ENCODE data around the gene NPBWR2. TPM values are rescaled to one million over a fixed set of nuclear protein-coding genes. Genes with fewer than 3 reads are reported as not detected.

The NPBWR2 gene
- total and polyA plus RNA-seq, 9 of the 15 experiments (the other 6 are each of a cell fraction or from before 2014, with no cell fraction given), result not detected

DNA sequence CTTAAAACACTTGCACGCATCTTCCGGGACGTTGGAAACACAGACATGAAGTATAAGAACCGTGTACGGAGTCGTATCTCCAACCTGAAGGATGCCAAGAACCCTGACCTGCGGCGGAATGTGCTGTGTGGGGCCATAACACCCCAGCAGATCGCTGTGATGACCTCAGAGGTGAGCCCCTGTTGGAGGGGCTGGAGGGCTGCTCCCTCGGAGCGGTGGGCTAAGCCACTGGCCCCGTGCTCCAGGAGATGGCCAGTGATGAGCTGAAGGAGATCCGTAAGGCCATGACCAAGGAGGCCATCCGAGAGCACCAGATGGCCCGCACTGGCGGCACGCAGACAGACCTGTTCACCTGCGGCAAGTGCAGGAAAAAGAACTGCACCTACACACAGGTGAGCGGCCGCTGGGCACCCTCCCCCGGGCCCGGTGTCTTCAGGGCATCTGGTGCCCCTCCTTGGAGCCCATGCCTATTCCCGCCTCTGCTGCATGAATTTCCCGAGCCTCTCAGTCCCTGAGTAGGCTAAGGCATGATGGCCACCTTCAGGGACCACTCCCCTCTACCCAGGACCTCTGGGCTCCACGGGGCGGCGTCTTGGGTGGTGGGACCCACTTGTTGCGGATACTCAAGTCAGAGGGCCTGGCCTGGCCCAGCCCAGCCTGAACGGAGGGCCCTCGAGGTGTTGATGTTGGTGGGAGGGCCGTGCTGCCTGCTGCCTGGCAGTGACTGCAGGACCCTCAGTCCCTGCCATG lies 36.9 kb downstream of the NPBWR2 start:
- Histone ChIP-seq H3K9me3 (replicated peaks; ENCODE audit: control insufficient read depth, insufficient read depth, low read depth, low read length) (no peaks in the 10 kb centered on the region), H3K27ac (ENCODE audit: extremely low read depth, low read depth, low read length) (no peak overlapping the region), H3K27me3 (ENCODE audit: control insufficient read depth in 2 of 2, insufficient read depth in 2 of 2, low read length in 2 of 2) (no peaks in the 10 kb centered on the region), H3K4me2 (ENCODE audit: insufficient read depth, low read length) (no peak overlapping the region), H2AFZ (ENCODE audit: low read depth, low read length) (no peak overlapping the region), H4K20me1 (replicated peaks; ENCODE audit: control insufficient read depth, insufficient read depth, low read length) (no peaks in the 10 kb centered on the region), H3K9me1 (ENCODE audit: control insufficient read depth, insufficient read depth, low read length) (peaks cover 3% of the 10 kb centered on the region), H3K79me2 (ENCODE audit: control insufficient read depth, insufficient read depth, low read length) (no peaks in the 10 kb centered on the region), H3K4me1 (replicated peaks in 1 of 2; ENCODE audit: control insufficient read depth in 2 of 2, insufficient read depth in 2 of 2, low read length in 2 of 2) (peaks cover 13 to 86% of the 10 kb centered on the region in 2 experiments), H3K4me3 (no peak overlapping the region), H3K36me3 (ENCODE audit: control insufficient read depth, insufficient read depth, low read length) (peaks cover 8% of the 10 kb centered on the region; the same call in 1 of the 3 replicates), H3K9ac (ENCODE audit: insufficient read depth in 1 of 2, low read depth in 2 of 2, low read length in 2 of 2) (no peak overlapping the region; a peak in 1 of 4 replicates)
- ATAC-seq (no peak), FAIRE-seq (no peak), DNase-seq (ENCODE audit: extremely low read depth in 1 of 4, low spot score in 3 of 4) (no peak)
- BruUV-seq (replicated peaks), result no TSS peak
- CTCF ChIA-PET (ENCODE audit: low intra/inter-chr PET ratio), result no interaction called here
- in situ Hi-C loops (cut with MboI) (no loop called here), intact Hi-C loops (cut with micrococcal nuclease) (no loop called here)
- peak; percentile 6; the same call in 1 of the 2 replicates for TF ChIP-seq RBFOX2 (IDR thresholded peaks at IDR 0.05; ENCODE audit: low read depth, low read length)
- TF ChIP-seq POLR2G (IDR thresholded peaks at IDR 0.05; ENCODE audit: low read depth, low read length), result peak; percentile 53
- TF ChIP-seq, protein P1, sequence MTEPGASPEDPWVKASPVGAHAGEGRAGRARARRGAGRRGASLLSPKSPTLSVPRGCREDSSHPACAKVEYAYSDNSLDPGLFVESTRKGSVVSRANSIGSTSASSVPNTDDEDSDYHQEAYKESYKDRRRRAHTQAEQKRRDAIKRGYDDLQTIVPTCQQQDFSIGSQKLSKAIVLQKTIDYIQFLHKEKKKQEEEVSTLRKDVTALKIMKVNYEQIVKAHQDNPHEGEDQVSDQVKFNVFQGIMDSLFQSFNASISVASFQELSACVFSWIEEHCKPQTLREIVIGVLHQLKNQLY (CRISPR knock-in tag; conservative IDR thresholded peaks at IDR 0.05), result no peak
- TF ChIP-seq PRPF4 (IDR thresholded peaks at IDR 0.05; ENCODE audit: insufficient read depth, low read depth, low read length, poor library complexity, severe bottlenecking), result no peak
- no peak for TF ChIP-seq GATA2 (CRISPR knock-in tag; IDR thresholded peaks at IDR 0.05)
- WGBS (ENCODE audit: insufficient coverage, low coverage, missing lambda C conversion rate), result 68% methylated on average over 19 of the region's 31 CpGs
- POLR2A ChIA-PET, result interaction anchor here (0.6 kb wide), 1 partner anchor 10 kb away, joined by 3 read pairs; no protein-coding TSS in a partner anchor
